Naive thymus-derived CD4-positive, alpha-beta T cell (primary cell): ENCODE data around the gene PSMB7. TPM values are rescaled to one million over a fixed set of nuclear protein-coding genes. Genes with fewer than 3 reads are reported as not detected.

Experiments
- ATAC-seq: fragments of 150-1000 bp; cut with Tn5 transposase; 2 replicates; pipeline ENCODE4 v1.10.0; 2021; ENCODE audit warnings: mild to moderate bottlenecking, moderate library complexity
- CTCF ChIA-PET: fragments of 350-600 bp; sonication (Branson Sonifier 250); formaldehyde crosslinking; loops from one replicate; lab custom pipeline; 2021; ENCODE audit warnings: antibody characterized with exemption; lab: Charles Lee
- POLR2A ChIA-PET: fragments of 350-600 bp; sonication (Branson Sonifier 250); formaldehyde crosslinking; loops from one replicate; lab custom pipeline; 2021; ENCODE audit warnings: antibody characterized with exemption, inconsistent platforms; lab: Charles Lee
- DNase-seq, 9 donors: peaks; one replicate each; pipeline versions ENCODE4 v3.0.0 to v3.0.0-alpha.2; 2020 to 2022; ENCODE audit warnings: mixed read lengths in 1 of 9
- H3K27ac ChIP-seq: one replicate; pipeline ENCODE4 v1.7.0; 2013; ENCODE audit warnings: mild to moderate bottlenecking, low read depth, low read length, moderate library complexity
- H3K27me3 ChIP-seq, 2 donors: one replicate each; pipeline ENCODE4 v1.7.0; 2013; ENCODE audit warnings: low read length in 2 of 2, mild to moderate bottlenecking in 2 of 2, moderate library complexity in 2 of 2; ENCODE audit not compliant: control insufficient read depth in 2 of 2, insufficient read depth in 2 of 2
- H3K36me3 ChIP-seq, 3 experiments: 1 replicate in 2 of 3; 2 replicates in 1 of 3; pipeline ENCODE4 v1.7.0; 2013; ENCODE audit warnings: low read length in 3 of 3, mild to moderate bottlenecking in 3 of 3, moderate library complexity in 1 of 3; ENCODE audit not compliant: insufficient read depth in 3 of 3, control insufficient read depth in 2 of 3
- H3K4me1 ChIP-seq, 2 donors: one replicate each; pipeline ENCODE4 v1.7.0; 2013; ENCODE audit warnings: low read length in 2 of 2, mild to moderate bottlenecking in 2 of 2, moderate library complexity in 1 of 2; ENCODE audit not compliant: control insufficient read depth in 2 of 2, insufficient read depth in 2 of 2
- H3K4me3 ChIP-seq: 2 replicates; pipeline ENCODE4 v1.7.0; 2013; ENCODE audit warnings: mild to moderate bottlenecking, low read length
- H3K9me3 ChIP-seq, 3 experiments: 1 replicate in 2 of 3; 2 replicates in 1 of 3; pipeline ENCODE4 v1.7.0; 2013; ENCODE audit warnings: low read length in 3 of 3; ENCODE audit not compliant: control insufficient read depth in 2 of 3
- H3K27ac Mint-ChIP-seq, 9 donors: one replicate each; pipeline ENCODE4 v1.8.0; 2020 to 2022; ENCODE audit warnings: mixed read lengths in 9 of 9, mild to moderate bottlenecking in 8 of 9, moderate library complexity in 5 of 9, inconsistent platforms in 2 of 9
- H3K27me3 Mint-ChIP-seq, 5 donors: one replicate each; pipeline ENCODE4 v1.8.0; 2021 to 2022; ENCODE audit warnings: mixed read lengths in 5 of 5, mild to moderate bottlenecking in 1 of 5
- H3K36me3 Mint-ChIP-seq, 5 donors: one replicate each; pipeline ENCODE4 v1.8.0; 2020 to 2022; ENCODE audit warnings: mixed read lengths in 5 of 5, mild to moderate bottlenecking in 3 of 5, inconsistent platforms in 1 of 5
- H3K4me1 Mint-ChIP-seq, 7 donors: one replicate each; pipeline ENCODE4 v1.8.0; 2020 to 2022; ENCODE audit warnings: mixed read lengths in 7 of 7, mild to moderate bottlenecking in 3 of 7, inconsistent platforms in 1 of 7
- H3K4me3 Mint-ChIP-seq, 10 donors: one replicate each; pipeline ENCODE4 v1.8.0; 2020 to 2022; ENCODE audit warnings: mild to moderate bottlenecking in 10 of 10, mixed read lengths in 10 of 10, moderate library complexity in 6 of 10, inconsistent platforms in 2 of 10
- H3K9me3 Mint-ChIP-seq, 11 donors: one replicate each; pipeline ENCODE4 v1.8.0; 2020 to 2022; ENCODE audit warnings: mixed read lengths in 11 of 11, mild to moderate bottlenecking in 4 of 11, inconsistent platforms in 1 of 11, moderate library complexity in 1 of 11
- intact Hi-C, 2 donors: fragments of 100-400 bp; cut with micrococcal nuclease; formaldehyde crosslinking; loops; one replicate each; pipeline ENCODE4 v1.15.1; 2023
- polyA plus RNA-seq, 2 donors: library from polyadenylated mRNA; unstranded; fragments of 300-500 nt; fragmentation: Illumina TruSeq; gene quantifications; one replicate each; pipeline ENCODE4 v1.2.3, GENCODE V29; 2021
- total RNA-seq, 6 experiments: library from RNA in 5 of 6; stranded (reverse) in 5 of 6; gene quantifications; 1 replicate in 5 of 6; 2 replicates in 1 of 6; pipeline ENCODE4 v1.2.3 and lab custom pipeline; 2021 to 2026

Gene PSMB7
- total and polyA plus RNA-seq, 7 experiments from 2014 or later, result 59.4 to 203 (median 73.9) TPM

DNA sequence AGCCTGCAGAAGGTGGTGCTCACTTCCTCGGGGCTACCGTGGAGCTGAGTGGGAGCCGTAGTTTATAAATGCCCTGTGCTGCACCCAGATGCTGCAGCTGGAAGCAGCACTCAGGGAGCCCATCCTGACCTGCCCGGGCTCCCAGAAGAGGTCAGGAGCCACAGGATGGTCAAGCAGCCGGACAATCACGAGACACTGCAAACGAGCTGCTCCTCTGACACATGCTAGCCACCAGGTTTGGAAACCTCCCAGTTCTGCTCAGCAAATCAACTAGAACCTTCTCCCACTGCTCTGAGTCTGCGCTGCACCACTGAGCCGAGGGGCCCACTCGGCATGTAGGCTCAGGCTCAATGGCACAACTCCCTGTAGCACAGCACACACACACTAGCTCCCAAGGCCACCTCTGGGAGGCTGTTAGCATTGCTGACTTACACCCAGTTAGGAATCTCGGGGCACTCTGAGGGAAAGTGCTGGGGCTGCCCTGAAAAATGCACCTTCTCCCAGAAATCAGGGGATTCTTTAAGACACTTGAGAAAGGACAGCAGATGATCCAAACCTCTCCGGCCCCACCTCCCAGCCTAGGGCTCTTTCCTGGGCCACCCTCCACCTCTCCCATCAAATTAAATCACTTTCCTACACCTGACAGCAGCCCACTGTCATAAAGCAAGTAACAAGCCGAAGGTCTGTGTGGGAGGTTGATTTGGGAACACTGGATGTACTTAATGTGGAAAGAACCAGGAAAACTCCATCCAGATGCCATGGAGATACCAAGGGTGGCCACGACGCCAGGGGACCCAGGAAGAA is 59.1 kb downstream of the PSMB7 start:
- peaks cover 0 to 56% (median 11%) of the 10 kb centered on the region in 3 experiments for H3K36me3 ChIP-seq
- Mint-ChIP-seq H3K4me1 (peaks cover 15 to 38% (median 32%) of the 10 kb centered on the region in 7 donors), H3K9me3 (peaks cover 0 to 2% (median 0%) of the 10 kb centered on the region in 11 donors), H3K36me3 (peaks cover 4 to 31% (median 6%) of the 10 kb centered on the region in 5 donors), H3K27ac (peak overlapping the region in 1 of 9 donors; percentile 21), H3K4me3 (no peak overlapping the region), H3K27me3 (no peaks in the 10 kb centered on the region)
- no peak for DNase-seq
- no peaks in the 10 kb centered on the region for H3K27me3 ChIP-seq
- no peaks in the 10 kb centered on the region for H3K9me3 ChIP-seq
- no peak overlapping the region for H3K27ac ChIP-seq
- intact Hi-C loops, result no loop called here
- H3K4me3 ChIP-seq, result no peak overlapping the region
- no peak for ATAC-seq
- ChIA-PET CTCF (no interaction called here), POLR2A (no interaction called here)
- peaks cover 0 to 17% of the 10 kb centered on the region in 2 donors for H3K4me1 ChIP-seq

DNA sequence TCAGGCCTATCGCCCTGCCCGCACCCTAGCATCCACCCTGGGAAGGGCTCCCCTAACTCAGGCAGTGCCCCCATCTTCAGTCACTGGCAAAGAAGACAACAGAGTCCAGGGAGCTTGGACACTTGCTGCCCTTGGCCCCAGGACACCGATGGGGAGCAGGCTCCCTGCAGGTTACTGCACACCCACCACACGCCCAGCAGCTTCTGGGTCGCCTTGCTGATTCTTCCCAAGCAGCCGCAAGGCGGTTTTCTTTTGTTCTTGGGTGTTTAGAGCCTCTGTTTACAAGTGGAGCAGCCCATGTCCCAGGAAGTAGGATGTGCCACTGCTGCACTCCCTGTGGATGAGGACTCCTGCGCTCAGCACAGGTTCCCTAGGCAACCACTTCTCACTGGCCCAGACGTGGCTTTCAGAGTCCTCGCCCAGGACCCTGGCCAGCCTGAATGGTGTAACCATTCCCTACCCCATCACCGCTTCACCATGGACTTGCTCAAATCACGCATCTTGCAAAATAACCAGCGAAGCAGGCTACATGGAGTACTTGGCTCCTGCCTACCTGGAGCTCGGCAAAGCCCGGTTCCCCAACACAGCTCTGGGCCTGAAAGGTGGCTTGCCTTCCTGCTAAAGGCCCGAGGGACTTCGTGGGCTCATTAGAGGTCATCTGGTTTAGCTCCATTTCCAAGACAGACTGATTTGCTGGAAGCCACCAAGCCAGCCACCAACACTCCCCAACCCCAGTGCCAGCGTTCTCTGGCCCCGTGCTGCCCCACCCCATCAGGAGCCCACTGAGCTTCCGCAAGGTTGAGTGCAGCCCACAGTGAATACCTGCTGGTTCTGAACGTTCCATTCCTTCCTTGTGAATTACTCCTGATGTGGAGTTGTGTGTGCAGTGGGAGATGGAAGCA is 60.0 kb downstream of the PSMB7 start:
- ATAC-seq, result no peak
- no peak overlapping the region for H3K27ac ChIP-seq
- peaks cover 0 to 2% (median 0%) of the 10 kb centered on the region in 11 donors for H3K9me3 Mint-ChIP-seq
- ChIA-PET POLR2A (no interaction called here), CTCF (no interaction called here)
- peaks cover 0 to 64% (median 15%) of the 10 kb centered on the region in 3 experiments for H3K36me3 ChIP-seq
- H3K27ac Mint-ChIP-seq, result peak overlapping the region in 1 of 9 donors; percentile 38
- peaks cover 4 to 37% (median 6%) of the 10 kb centered on the region in 5 donors for H3K36me3 Mint-ChIP-seq
- no peaks in the 10 kb centered on the region for H3K27me3 Mint-ChIP-seq
- intact Hi-C loops, result no loop called here
- DNase-seq, result no peak
- H3K4me1 ChIP-seq, result peaks cover 0 to 12% of the 10 kb centered on the region in 2 donors
- peaks cover 11 to 30% (median 26%) of the 10 kb centered on the region in 7 donors for H3K4me1 Mint-ChIP-seq
- no peak overlapping the region for H3K4me3 ChIP-seq
- H3K4me3 Mint-ChIP-seq, result no peak overlapping the region
- H3K27me3 ChIP-seq, result no peaks in the 10 kb centered on the region
- H3K9me3 ChIP-seq, result no peaks in the 10 kb centered on the region

DNA sequence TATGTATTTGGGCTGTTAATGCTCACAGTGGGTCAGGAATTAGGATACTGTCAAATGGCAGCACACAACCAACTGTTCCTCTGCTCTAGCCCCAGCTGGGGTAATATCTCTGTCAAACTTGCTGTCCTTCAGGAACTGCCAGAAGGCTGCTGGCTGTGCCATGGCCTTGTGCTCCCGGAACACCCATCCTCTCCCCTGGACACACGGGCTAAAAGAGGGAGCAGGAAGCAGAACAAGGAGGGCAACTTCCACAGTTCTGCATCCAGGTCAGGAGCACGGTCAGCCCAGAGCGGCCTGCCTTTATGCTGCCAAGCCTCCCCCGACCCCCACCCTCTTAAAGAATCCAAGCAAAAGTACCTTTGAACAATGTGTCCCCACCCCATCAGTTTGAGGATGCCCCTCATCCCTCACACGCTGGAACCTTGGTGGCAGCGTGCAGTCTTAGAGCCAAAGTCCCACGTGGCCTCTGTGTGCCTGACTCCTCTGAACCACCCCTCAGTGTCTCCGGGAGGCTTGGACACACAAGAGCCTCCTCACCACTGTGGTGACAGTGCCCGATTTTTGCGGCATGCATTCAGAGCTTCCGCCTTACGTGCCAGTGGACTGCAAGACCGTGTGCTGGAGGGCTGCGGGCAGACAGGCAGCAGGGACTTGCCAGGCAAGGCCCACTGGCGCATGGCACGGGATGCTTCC is 60.8 kb downstream of the PSMB7 start:
- H3K27ac Mint-ChIP-seq, result peak overlapping the region in 3 of 9 donors; percentile 32 to 49 (median 38)
- DNase-seq (no peak), ATAC-seq (no peak)
- H3K9me3 ChIP-seq, result no peaks in the 10 kb centered on the region
- POLR2A ChIA-PET, result no interaction called here
- intact Hi-C loops, result no loop called here
- peaks cover 9 to 25% (median 21%) of the 10 kb centered on the region in 7 donors for H3K4me1 Mint-ChIP-seq
- H3K27ac ChIP-seq, result no peak overlapping the region
- no peak overlapping the region for H3K4me3 ChIP-seq
- H3K27me3 ChIP-seq, result no peaks in the 10 kb centered on the region
- H3K27me3 Mint-ChIP-seq, result no peaks in the 10 kb centered on the region
- H3K9me3 Mint-ChIP-seq, result peaks cover 0 to 2% (median 0%) of the 10 kb centered on the region in 11 donors
- peaks cover 0 to 72% (median 15%) of the 10 kb centered on the region in 3 experiments for H3K36me3 ChIP-seq
- H3K36me3 Mint-ChIP-seq, result peaks cover 4 to 37% (median 6%) of the 10 kb centered on the region in 5 donors
- peaks cover 0 to 10% of the 10 kb centered on the region in 2 donors for H3K4me1 ChIP-seq
- no peak overlapping the region for H3K4me3 Mint-ChIP-seq
- CTCF ChIA-PET, result no interaction called here

DNA sequence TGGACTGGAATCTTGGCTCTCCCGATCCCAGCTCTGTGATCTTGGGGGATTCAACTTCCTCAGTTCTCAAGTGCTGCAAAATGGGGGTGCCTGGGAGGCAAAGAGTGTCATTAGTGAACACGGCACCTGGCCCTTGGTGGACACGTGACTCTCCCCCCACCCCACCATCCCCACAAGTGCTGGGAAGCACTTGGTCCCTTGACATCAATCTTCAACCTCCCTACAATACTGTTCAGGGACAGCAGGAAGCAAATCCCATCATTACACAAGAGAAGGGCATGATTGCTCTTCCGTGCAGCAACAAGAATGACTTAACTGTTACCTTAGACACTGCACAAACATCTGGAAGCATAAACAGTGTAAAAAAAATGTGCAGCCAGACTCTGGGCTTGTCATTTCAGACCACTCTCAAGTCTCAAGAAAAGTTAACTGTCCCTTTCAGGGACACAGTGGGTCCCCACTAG is 61.4 kb downstream of the PSMB7 start:
- CTCF ChIA-PET, result no interaction called here
- H3K36me3 ChIP-seq, result peaks cover 0 to 79% (median 15%) of the 10 kb centered on the region in 3 experiments
- H3K27ac Mint-ChIP-seq, result peak overlapping the region in 2 of 9 donors; percentile 10 to 32

DNA sequence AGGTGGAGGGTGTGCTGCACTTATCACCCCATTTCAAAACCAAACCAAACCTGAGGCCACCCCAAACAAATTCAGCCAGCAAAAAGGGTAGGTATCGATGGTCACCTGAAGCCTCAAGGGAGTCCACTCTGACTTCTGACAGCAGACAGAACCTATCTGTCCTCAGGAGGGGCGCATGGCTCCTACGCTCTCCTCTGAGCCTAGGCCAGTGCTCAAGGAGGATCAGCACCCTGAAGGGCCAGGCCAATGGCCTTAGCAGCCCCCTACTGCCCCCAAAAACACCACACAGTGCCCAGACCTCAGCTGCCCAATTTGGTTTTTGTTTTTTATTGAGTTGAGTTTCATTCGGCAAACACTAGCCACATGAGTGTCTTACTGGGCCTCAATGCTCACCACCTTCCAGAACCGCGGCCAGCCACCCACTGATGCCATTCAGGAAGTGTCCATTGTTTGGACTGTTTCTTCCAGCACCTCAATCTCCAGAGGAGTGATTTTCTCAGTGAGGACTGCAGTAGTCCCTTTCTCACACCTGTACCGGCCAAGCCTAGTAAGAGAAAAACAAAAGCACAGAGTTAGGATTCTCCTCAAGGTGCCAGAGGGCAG is 62.0 kb downstream of the PSMB7 start:
- H3K27ac ChIP-seq, result no peak overlapping the region
- no peak overlapping the region for H3K4me3 ChIP-seq
- POLR2A ChIA-PET, result no interaction called here
- no peaks in the 10 kb centered on the region for H3K9me3 ChIP-seq
- Mint-ChIP-seq H3K27ac (peak overlapping the region in 4 of 9 donors; percentile 10 to 36 (median 28)), H3K4me3 (no peak overlapping the region), H3K27me3 (no peaks in the 10 kb centered on the region), H3K4me1 (peaks cover 5 to 14% (median 11%) of the 10 kb centered on the region in 7 donors), H3K9me3 (peaks cover 0 to 2% (median 0%) of the 10 kb centered on the region in 11 donors), H3K36me3 (peaks cover 4 to 37% (median 6%) of the 10 kb centered on the region in 5 donors)
- H3K27me3 ChIP-seq, result no peaks in the 10 kb centered on the region
- ATAC-seq (no peak), DNase-seq (no peak)
- H3K36me3 ChIP-seq, result peaks cover 0 to 84% (median 15%) of the 10 kb centered on the region in 3 experiments
- CTCF ChIA-PET, result no interaction called here
- intact Hi-C loops, result no loop called here
- H3K4me1 ChIP-seq, result peaks cover 0 to 8% of the 10 kb centered on the region in 2 donors

More for the DNA sequence above, 61.4 kb downstream of the PSMB7 start:
- H3K4me1 ChIP-seq, result peaks cover 0 to 10% of the 10 kb centered on the region in 2 donors
- H3K4me3 ChIP-seq, result no peak overlapping the region
- Mint-ChIP-seq H3K4me1 (peaks cover 9 to 20% (median 16%) of the 10 kb centered on the region in 7 donors), H3K9me3 (peaks cover 0 to 2% (median 0%) of the 10 kb centered on the region in 11 donors), H3K4me3 (no peak overlapping the region), H3K36me3 (peaks cover 4 to 37% (median 6%) of the 10 kb centered on the region in 5 donors), H3K27me3 (no peaks in the 10 kb centered on the region)
- POLR2A ChIA-PET, result no interaction called here
- intact Hi-C loops, result no loop called here
- no peaks in the 10 kb centered on the region for H3K27me3 ChIP-seq
- H3K9me3 ChIP-seq, result no peaks in the 10 kb centered on the region
- no peak overlapping the region for H3K27ac ChIP-seq
- no peak for ATAC-seq
- no peak for DNase-seq
